Measurements from ENCODE around the gene NMD3.

The NMD3 gene

GRCh38 chr3:161197855-161198850 is 23.0 kb upstream of the NMD3 start:
- TF ChIP-seq, protein P1, sequence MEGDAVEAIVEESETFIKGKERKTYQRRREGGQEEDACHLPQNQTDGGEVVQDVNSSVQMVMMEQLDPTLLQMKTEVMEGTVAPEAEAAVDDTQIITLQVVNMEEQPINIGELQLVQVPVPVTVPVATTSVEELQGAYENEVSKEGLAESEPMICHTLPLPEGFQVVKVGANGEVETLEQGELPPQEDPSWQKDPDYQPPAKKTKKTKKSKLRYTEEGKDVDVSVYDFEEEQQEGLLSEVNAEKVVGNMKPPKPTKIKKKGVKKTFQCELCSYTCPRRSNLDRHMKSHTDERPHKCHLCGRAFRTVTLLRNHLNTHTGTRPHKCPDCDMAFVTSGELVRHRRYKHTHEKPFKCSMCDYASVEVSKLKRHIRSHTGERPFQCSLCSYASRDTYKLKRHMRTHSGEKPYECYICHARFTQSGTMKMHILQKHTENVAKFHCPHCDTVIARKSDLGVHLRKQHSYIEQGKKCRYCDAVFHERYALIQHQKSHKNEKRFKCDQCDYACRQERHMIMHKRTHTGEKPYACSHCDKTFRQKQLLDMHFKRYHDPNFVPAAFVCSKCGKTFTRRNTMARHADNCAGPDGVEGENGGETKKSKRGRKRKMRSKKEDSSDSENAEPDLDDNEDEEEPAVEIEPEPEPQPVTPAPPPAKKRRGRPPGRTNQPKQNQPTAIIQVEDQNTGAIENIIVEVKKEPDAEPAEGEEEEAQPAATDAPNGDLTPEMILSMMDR (IDR thresholded peaks at IDR 0.05; ENCODE audit: insufficient read depth, missing control alignments), result no peak
- DNase-seq (ENCODE audit: insufficient read length, low spot score) (no peak), FAIRE-seq (no peak)

- TF ChIP-seq, protein P1 (IDR thresholded peaks at IDR 0.05; ENCODE audit: insufficient read depth, missing control alignments), result no peak
- DNase-seq (ENCODE audit: insufficient read length, low spot score) (no peak), FAIRE-seq (no peak)
Observed at GRCh38 chr3:161199926-161200325, 21.2 kb upstream of the NMD3 start.

- FAIRE-seq, result no peak
- no peak for DNase-seq (ENCODE audit: insufficient read length, low spot score)
- TF ChIP-seq, protein P1 (IDR thresholded peaks at IDR 0.05; ENCODE audit: insufficient read depth, missing control alignments), result no peak
Observed at GRCh38 chr3:161203485-161204098, 17.5 kb upstream of the NMD3 start.

DNA sequence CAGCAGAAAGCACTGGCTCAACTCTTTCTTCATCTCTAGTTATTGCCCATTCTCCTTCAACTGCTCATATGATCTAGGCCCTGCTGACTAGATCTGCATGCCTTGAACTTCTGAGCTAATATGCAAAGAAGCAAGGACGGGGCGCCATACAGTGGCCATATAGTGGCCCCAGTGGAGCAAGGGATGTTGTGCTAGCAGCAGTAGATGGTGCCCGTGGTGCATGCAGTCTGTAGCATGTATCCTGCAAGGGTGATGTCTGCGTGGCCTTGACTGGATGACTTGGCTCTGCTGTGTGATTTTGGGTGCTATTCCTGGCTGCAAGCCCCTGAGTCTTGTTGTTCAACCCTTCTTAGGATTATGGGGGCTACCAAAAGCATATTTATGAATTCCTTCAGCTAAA is 12.2 kb upstream of the NMD3 start:
- FAIRE-seq, result no peak
- no peak for DNase-seq (ENCODE audit: insufficient read length, low spot score)

GRCh38 chr3:161212171-161212771 is 8.8 kb upstream of the NMD3 start:
- DNase-seq (ENCODE audit: insufficient read length, low spot score) (no peak), FAIRE-seq (no peak)
- TF ChIP-seq, protein P1 (IDR thresholded peaks at IDR 0.05; ENCODE audit: insufficient read depth, missing control alignments), result no peak

More for the DNA sequence above, 12.2 kb upstream of the NMD3 start:
- TF ChIP-seq, protein P1 (IDR thresholded peaks at IDR 0.05; ENCODE audit: insufficient read depth, missing control alignments), result no peak

DNA sequence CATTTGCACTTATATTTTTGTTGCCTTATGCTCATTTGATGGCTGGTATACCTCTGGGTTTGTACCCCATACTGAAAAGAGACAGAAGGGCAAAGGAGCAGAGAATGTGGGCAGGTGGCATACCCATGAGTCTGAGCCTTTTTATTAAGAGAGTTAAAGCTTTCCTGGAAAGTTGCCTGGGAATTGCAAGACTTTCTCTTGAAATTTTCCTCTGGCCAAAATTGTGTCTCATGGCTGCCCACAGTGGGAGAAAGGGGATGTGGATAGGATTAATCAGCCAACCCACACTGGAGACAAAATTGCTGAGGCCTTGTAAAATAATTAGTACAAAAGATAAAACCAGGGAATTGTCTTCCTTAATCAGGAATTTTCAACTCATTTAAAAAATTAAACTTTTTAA is 8.2 kb upstream of the NMD3 start:
- TF ChIP-seq, protein P1 (IDR thresholded peaks at IDR 0.05; ENCODE audit: insufficient read depth, missing control alignments), result no peak
- FAIRE-seq (no peak), DNase-seq (ENCODE audit: insufficient read length, low spot score) (no peak)

Data from D721Med (cell line).